ENCODE data around the gene STING1.

The STING1 gene

GRCh38 chr5:139431706-139432105 lies 50.9 kb downstream of the STING1 start:
- no peak overlapping the region for H3K27ac ChIP-seq (ENCODE audit: low read depth, low read length)
- H3K36me3 ChIP-seq (ENCODE audit: low read length), result no peaks in the 10 kb centered on the region
- H3K9me3 ChIP-seq (ENCODE audit: insufficient read depth, low read length), result no peaks in the 10 kb centered on the region
- H2AFZ ChIP-seq (ENCODE audit: low read depth, low read length, severe bottlenecking), result no peak overlapping the region
- H3F3A ChIP-seq (ENCODE audit: insufficient read depth), result no peaks in the 10 kb centered on the region
- H3K9ac ChIP-seq (ENCODE audit: low read length), result no peak overlapping the region
- no peaks in the 10 kb centered on the region for H3K79me2 ChIP-seq (ENCODE audit: insufficient read depth, low read length)
- no peaks in the 10 kb centered on the region for H3K9me2 ChIP-seq (replicated peaks; ENCODE audit: insufficient read depth, low read length)
- no peak overlapping the region for H3K4me2 ChIP-seq (ENCODE audit: low read depth, low read length, poor library complexity, severe bottlenecking)
- H3K27me3 ChIP-seq (ENCODE audit: low read length), result no peaks in the 10 kb centered on the region
- H4K20me1 ChIP-seq (ENCODE audit: low read depth, low read length), result no peaks in the 10 kb centered on the region
- TF ChIP-seq, protein P1, sequence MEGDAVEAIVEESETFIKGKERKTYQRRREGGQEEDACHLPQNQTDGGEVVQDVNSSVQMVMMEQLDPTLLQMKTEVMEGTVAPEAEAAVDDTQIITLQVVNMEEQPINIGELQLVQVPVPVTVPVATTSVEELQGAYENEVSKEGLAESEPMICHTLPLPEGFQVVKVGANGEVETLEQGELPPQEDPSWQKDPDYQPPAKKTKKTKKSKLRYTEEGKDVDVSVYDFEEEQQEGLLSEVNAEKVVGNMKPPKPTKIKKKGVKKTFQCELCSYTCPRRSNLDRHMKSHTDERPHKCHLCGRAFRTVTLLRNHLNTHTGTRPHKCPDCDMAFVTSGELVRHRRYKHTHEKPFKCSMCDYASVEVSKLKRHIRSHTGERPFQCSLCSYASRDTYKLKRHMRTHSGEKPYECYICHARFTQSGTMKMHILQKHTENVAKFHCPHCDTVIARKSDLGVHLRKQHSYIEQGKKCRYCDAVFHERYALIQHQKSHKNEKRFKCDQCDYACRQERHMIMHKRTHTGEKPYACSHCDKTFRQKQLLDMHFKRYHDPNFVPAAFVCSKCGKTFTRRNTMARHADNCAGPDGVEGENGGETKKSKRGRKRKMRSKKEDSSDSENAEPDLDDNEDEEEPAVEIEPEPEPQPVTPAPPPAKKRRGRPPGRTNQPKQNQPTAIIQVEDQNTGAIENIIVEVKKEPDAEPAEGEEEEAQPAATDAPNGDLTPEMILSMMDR (IDR thresholded peaks at IDR 0.05; ENCODE audit: insufficient read depth, low read length, poor library complexity, severe bottlenecking), result no peak
- no peak for TF ChIP-seq EZH2phosphoT487 (conservative IDR thresholded peaks at IDR 0.05; ENCODE audit: low read length)
- H3K4me3 ChIP-seq (ENCODE audit: insufficient read depth, low read length, poor library complexity, severe bottlenecking), result no peak overlapping the region

DNA sequence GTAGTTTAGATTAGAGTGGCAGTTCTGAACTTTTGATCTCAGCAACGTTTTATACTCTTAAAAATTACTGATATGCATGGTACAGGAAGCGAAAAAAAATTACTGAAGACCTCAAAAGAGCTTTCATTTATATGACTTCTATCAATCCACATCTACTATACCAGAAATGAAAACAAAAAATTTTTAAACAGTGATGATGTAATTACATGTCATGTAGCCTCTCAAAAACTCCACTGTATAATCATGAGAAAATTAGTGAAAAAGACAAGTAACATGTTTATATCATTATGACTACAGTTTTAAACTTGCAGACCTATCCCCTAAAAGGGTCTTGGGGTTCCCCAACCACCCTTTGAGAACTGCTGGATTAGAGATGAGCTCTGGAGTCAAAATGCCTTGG lies 52.5 kb downstream of the STING1 start:
- no peaks in the 10 kb centered on the region for H3K79me2 ChIP-seq (ENCODE audit: insufficient read depth, low read length)
- H3F3A ChIP-seq (ENCODE audit: insufficient read depth), result no peaks in the 10 kb centered on the region
- H3K36me3 ChIP-seq (ENCODE audit: low read length), result no peaks in the 10 kb centered on the region
- no peak overlapping the region for H3K4me3 ChIP-seq (ENCODE audit: insufficient read depth, low read length, poor library complexity, severe bottlenecking)
- no peaks in the 10 kb centered on the region for H3K27me3 ChIP-seq (ENCODE audit: low read length)
- no peak overlapping the region for H3K27ac ChIP-seq (ENCODE audit: low read depth, low read length)
- TF ChIP-seq, protein P1 (IDR thresholded peaks at IDR 0.05; ENCODE audit: insufficient read depth, low read length, poor library complexity, severe bottlenecking), result no peak
- H2AFZ ChIP-seq (ENCODE audit: low read depth, low read length, severe bottlenecking), result no peak overlapping the region
- H3K9ac ChIP-seq (ENCODE audit: low read length), result no peak overlapping the region
- no peak overlapping the region for H3K4me2 ChIP-seq (ENCODE audit: low read depth, low read length, poor library complexity, severe bottlenecking)
- no peaks in the 10 kb centered on the region for H4K20me1 ChIP-seq (ENCODE audit: low read depth, low read length)
- no peaks in the 10 kb centered on the region for H3K9me3 ChIP-seq (ENCODE audit: insufficient read depth, low read length)
- H3K9me2 ChIP-seq (replicated peaks; ENCODE audit: insufficient read depth, low read length), result no peaks in the 10 kb centered on the region

DNA sequence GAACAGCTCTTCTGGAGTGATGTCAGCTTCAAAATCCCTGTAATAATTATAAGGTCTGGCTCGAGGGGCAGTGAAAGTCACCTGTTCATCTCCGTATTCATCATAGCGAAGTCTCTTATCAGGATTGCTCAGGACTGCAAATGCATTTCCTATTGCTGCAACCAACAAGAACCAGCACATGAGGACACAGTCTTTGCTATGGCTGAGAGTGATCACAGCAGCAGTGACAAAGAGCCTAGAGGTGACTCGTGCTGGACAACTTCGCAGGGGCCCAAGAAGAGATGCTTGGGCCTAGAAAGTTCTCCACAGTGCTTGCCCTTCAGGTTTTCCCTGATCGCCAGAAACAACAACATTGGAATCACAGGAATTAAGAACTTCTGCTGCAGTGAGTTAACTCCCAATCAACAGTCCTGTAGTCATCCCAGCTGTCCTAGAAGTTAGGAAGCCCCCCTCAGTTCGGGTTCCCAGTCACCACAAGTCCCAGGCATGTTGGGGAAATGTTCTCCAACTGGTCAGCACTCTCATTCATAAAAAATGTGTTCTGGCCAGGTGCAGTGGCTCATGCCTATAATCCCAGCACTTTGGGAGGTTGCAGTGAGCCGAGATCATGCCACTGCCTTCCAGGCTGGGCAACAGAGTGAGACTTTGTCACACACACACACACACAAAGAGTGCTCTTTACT lies 56.2 kb downstream of the STING1 start:
- Histone ChIP-seq H4K20me1 (ENCODE audit: low read depth, low read length) (no peaks in the 10 kb centered on the region), H3K36me3 (ENCODE audit: low read length) (no peaks in the 10 kb centered on the region), H3K4me3 (ENCODE audit: insufficient read depth, low read length, poor library complexity, severe bottlenecking) (no peak overlapping the region), H3K4me2 (ENCODE audit: low read depth, low read length, poor library complexity, severe bottlenecking) (no peak overlapping the region), H3F3A (ENCODE audit: insufficient read depth) (no peaks in the 10 kb centered on the region), H2AFZ (ENCODE audit: low read depth, low read length, severe bottlenecking) (no peak overlapping the region), H3K9me3 (ENCODE audit: insufficient read depth, low read length) (no peaks in the 10 kb centered on the region), H3K27me3 (ENCODE audit: low read length) (no peaks in the 10 kb centered on the region), H3K9ac (ENCODE audit: low read length) (no peak overlapping the region), H3K9me2 (replicated peaks; ENCODE audit: insufficient read depth, low read length) (no peaks in the 10 kb centered on the region), H3K27ac (ENCODE audit: low read depth, low read length) (no peak overlapping the region), H3K79me2 (ENCODE audit: insufficient read depth, low read length) (no peaks in the 10 kb centered on the region)
- TF ChIP-seq EZH2phosphoT487 (conservative IDR thresholded peaks at IDR 0.05; ENCODE audit: low read length), result no peak
- TF ChIP-seq, protein P1 (IDR thresholded peaks at IDR 0.05; ENCODE audit: insufficient read depth, low read length, poor library complexity, severe bottlenecking), result no peak
